Panc1 (cell line): Measurements from ENCODE around the gene PCMTD2.

Experiments used
- CTCF ChIP-seq: fragments of 450-650 bp; IDR thresholded peaks from 2 replicates; pipeline ENCODE4 v1.5.1; 2017; ENCODE audit warnings: mild to moderate bottlenecking
- REST ChIP-seq, 2 experiments: IDR thresholded peaks; 2 replicates each; pipeline ENCODE4 v1.6.1; 2011 to 2012; ENCODE audit warnings: low read depth in 2 of 2, control low read depth in 1 of 2, low read length in 1 of 2, mild to moderate bottlenecking in 1 of 2, moderate library complexity in 1 of 2; ENCODE audit not compliant: insufficient read depth in 1 of 2
- SIN3A ChIP-seq: IDR thresholded peaks from 2 replicates; pipeline ENCODE4 v1.6.1; 2012; ENCODE audit warnings: low read depth, mild to moderate bottlenecking, low read length, moderate library complexity, borderline replicate concordance; ENCODE audit not compliant: insufficient read depth
- TCF7L2 ChIP-seq: IDR thresholded peaks from 2 replicates; pipeline ENCODE4 v1.6.1; 2011; ENCODE audit warnings: mild to moderate bottlenecking, low read depth, low read length, inconsistent platforms

- no peak for TF ChIP-seq CTCF
- no peak for TF ChIP-seq REST (IDR thresholded peaks at IDR 0.05; ENCODE audit: insufficient read depth in 1 of 2, low read depth in 2 of 2, low read length in 1 of 2)
- no peak for TF ChIP-seq TCF7L2
- TF ChIP-seq SIN3A, result no peak
These were observed 16.1 kb downstream of the PCMTD2 start for GRCh38 chr20:64271636-64272035.
